SU-DHL-6 (cell line): ENCODE data around the gene CCDC187.

Source experiments
- H2AFZ ChIP-seq: fragments of 200-600 bp; sonication (generic); 2 replicates; pipeline ENCODE4 v1.6.1; 2014; ENCODE audit warnings: low read depth, mild to moderate bottlenecking, moderate library complexity, mixed read lengths, antibody characterized with exemption, low read length; ENCODE audit not compliant: severe bottlenecking
- H3F3A ChIP-seq: fragments of 200-600 bp; shearing (Covaris generic); 2 replicates; pipeline ENCODE4 v1.6.0; 2016; ENCODE audit warnings: antibody characterized with exemption, mild to moderate bottlenecking; ENCODE audit not compliant: insufficient read depth
- H3K27ac ChIP-seq: fragments of 200-600 bp; sonication (generic); 2 replicates; pipeline ENCODE4 v1.5.1; 2016; ENCODE audit warnings: low read depth, mild to moderate bottlenecking, low read length, moderate library complexity, mixed read lengths
- H3K27me3 ChIP-seq: fragments of 200-600 bp; sonication (generic), shearing (Covaris generic); 2 replicates; pipeline ENCODE4 v1.6.0; 2014; ENCODE audit warnings: mild to moderate bottlenecking, low read length
- H3K36me3 ChIP-seq: fragments of 200-600 bp; sonication (generic); 2 replicates; pipeline ENCODE4 v1.6.1; 2014; ENCODE audit warnings: mild to moderate bottlenecking, low read length, mixed read lengths
- H3K4me2 ChIP-seq: fragments of 300-600, 200-600 bp; shearing (Covaris generic), sonication (generic); 2 replicates; pipeline ENCODE4 v1.6.0; 2014; ENCODE audit warnings: low read length, low read depth, mild to moderate bottlenecking; ENCODE audit not compliant: poor library complexity, severe bottlenecking
- H3K4me3 ChIP-seq: fragments of 200-600 bp; sonication (generic); 2 replicates; pipeline ENCODE4 v1.5.1; 2014; ENCODE audit warnings: antibody characterized with exemption, low read length, mild to moderate bottlenecking, mixed read lengths; ENCODE audit not compliant: insufficient read depth, poor library complexity, severe bottlenecking
- H3K79me2 ChIP-seq: fragments of 200-600 bp; sonication (generic); 2 replicates; pipeline ENCODE4 v1.6.1; 2014; ENCODE audit warnings: mild to moderate bottlenecking, low read length, moderate library complexity; ENCODE audit not compliant: insufficient read depth
- H3K9ac ChIP-seq: fragments of 200-600 bp; sonication (generic); 2 replicates; pipeline ENCODE4 v1.7.0; 2014; ENCODE audit warnings: mild to moderate bottlenecking, low read length
- H3K9me2 ChIP-seq: fragments of 200-600 bp; sonication (generic); replicated peaks from 2 replicates; pipeline ENCODE4 v1.6.1; 2014; ENCODE audit warnings: low read length; ENCODE audit not compliant: insufficient read depth
- H3K9me3 ChIP-seq: fragments of 200-600 bp; sonication (generic); 2 replicates; pipeline ENCODE4 v1.6.1; 2014; ENCODE audit warnings: low read length, mixed read lengths; ENCODE audit not compliant: insufficient read depth
- H4K20me1 ChIP-seq: fragments of 200-600 bp; sonication (generic); 2 replicates; pipeline ENCODE4 v1.6.1; 2014; ENCODE audit warnings: low read depth, mild to moderate bottlenecking, antibody characterized with exemption, low read length, moderate library complexity, mixed read lengths
- EZH2phosphoT487 ChIP-seq: fragments of 200-600 bp; sonication (generic), shearing (Covaris generic); conservative IDR thresholded peaks from 2 replicates; pipeline ENCODE4 v1.6.1; 2018; ENCODE audit warnings: mild to moderate bottlenecking, antibody characterized with exemption, low read length, moderate library complexity, mixed read lengths
- TF ChIP-seq, protein P1 (sequence below): fragments of 200-600 bp; sonication (generic); IDR thresholded peaks from one replicate; pipeline ENCODE4 v1.5.1; 2017; ENCODE audit warnings: antibody characterized with exemption, mild to moderate bottlenecking, low read length, moderate library complexity; ENCODE audit not compliant: insufficient read depth, poor library complexity, severe bottlenecking

Gene CCDC187

DNA sequence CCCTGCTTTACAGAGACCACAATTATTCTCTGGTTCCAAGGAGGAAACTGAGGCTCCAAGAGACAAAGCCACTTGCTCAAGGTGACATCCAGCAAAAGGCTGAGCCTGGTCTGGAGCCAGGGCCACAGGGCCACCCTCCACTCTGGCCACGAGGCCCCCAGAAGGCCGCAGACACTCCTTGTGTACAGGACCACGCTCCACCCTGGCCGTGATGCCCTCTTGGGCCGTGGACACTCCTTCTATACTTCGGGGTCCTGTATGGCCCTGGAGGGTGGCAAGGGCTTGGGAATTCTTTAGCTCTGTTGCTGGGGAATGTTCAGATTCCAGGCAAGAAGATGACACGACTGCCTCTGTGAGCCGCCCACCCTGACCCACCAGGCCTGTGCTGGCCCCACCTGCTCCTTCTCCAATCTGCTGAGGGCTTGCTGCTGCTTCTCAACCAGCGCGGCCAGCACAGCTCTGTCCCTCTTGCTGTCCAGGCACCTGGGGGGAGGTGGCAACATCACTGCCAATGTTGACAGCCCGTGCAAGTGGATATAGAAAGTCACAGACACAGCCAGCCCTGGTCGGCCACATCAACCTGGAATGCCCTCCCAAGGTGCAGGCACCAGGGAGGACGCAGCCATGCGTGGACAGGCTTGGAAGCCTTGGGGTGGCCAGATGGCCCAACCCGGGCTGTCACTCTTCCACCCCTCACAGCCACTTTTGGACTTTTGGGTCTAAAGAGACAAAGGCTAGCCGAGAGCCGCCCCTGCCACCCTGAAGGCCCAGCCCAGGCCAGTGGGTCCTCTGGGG, 38.1 kb downstream of the CCDC187 start:
- Histone ChIP-seq H3K9ac (no peak overlapping the region), H3K27ac (no peak overlapping the region), H4K20me1 (no peaks in the 10 kb centered on the region), H3F3A (no peaks in the 10 kb centered on the region), H3K9me3 (no peaks in the 10 kb centered on the region), H3K36me3 (no peaks in the 10 kb centered on the region), H3K4me3 (no peak overlapping the region), H3K79me2 (no peaks in the 10 kb centered on the region), H3K9me2 (no peaks in the 10 kb centered on the region), H2AFZ (no peak overlapping the region), H3K4me2 (no peak overlapping the region), H3K27me3 (no peaks in the 10 kb centered on the region)
- no peak for TF ChIP-seq EZH2phosphoT487
- TF ChIP-seq, protein P1, sequence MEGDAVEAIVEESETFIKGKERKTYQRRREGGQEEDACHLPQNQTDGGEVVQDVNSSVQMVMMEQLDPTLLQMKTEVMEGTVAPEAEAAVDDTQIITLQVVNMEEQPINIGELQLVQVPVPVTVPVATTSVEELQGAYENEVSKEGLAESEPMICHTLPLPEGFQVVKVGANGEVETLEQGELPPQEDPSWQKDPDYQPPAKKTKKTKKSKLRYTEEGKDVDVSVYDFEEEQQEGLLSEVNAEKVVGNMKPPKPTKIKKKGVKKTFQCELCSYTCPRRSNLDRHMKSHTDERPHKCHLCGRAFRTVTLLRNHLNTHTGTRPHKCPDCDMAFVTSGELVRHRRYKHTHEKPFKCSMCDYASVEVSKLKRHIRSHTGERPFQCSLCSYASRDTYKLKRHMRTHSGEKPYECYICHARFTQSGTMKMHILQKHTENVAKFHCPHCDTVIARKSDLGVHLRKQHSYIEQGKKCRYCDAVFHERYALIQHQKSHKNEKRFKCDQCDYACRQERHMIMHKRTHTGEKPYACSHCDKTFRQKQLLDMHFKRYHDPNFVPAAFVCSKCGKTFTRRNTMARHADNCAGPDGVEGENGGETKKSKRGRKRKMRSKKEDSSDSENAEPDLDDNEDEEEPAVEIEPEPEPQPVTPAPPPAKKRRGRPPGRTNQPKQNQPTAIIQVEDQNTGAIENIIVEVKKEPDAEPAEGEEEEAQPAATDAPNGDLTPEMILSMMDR = no peak

DNA sequence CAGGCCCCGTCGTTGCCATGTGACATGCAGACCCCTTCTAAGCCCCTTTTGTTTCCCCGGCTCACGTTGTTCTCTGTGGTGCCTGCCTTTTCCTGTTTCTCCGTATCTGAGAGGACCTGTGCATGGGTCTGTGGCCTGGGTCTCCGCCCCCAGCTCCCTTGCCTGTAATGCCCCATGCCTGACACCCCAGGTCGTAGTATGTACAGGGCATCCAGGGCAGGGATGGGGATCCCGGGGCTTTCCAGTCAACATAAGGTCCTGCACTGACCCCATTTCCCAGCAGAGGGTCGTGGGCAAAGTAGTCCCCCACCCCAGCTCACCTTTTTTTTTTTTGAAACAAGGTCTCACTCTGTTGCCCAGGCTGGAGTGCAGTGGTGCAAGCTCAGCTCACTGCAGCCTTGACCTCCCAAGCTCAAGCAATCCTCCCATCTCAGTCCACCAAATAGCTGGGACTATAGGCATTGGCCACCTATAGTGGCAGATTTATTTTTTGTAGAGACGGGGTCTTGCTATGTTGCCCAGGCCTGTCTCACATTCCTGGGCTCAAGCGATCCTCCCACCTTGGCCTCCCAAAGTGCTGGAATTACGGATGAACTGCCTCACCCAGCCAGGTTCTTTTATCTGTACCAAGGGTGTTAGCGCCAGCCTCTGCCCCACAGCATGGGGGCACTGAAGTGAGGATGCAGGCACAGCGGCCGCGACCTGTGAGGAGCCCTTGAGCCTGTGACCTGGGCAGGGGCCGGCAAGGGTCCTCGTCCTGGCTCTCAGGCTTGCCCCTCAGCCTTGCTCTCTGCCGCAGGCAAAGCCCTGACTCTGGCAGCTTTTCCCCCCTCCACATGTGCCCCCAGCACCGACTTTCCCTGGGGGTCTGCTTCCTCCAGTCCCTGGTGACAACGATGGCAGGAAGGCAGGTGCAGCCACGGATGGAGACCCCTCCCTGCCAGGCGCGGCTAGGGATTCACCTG, 39.2 kb downstream of the CCDC187 start:
- no peak overlapping the region for H3K27ac ChIP-seq
- TF ChIP-seq, protein P1 = no peak
- no peak for TF ChIP-seq EZH2phosphoT487
- H3K27me3 ChIP-seq = no peaks in the 10 kb centered on the region
- no peaks in the 10 kb centered on the region for H3K9me3 ChIP-seq
- no peaks in the 10 kb centered on the region for H4K20me1 ChIP-seq
- no peaks in the 10 kb centered on the region for H3K9me2 ChIP-seq
- no peaks in the 10 kb centered on the region for H3K79me2 ChIP-seq
- no peak overlapping the region for H3K4me2 ChIP-seq
- H3K9ac ChIP-seq = no peak overlapping the region
- no peak overlapping the region for H2AFZ ChIP-seq
- no peak overlapping the region for H3K4me3 ChIP-seq
- no peaks in the 10 kb centered on the region for H3F3A ChIP-seq
- no peaks in the 10 kb centered on the region for H3K36me3 ChIP-seq

DNA sequence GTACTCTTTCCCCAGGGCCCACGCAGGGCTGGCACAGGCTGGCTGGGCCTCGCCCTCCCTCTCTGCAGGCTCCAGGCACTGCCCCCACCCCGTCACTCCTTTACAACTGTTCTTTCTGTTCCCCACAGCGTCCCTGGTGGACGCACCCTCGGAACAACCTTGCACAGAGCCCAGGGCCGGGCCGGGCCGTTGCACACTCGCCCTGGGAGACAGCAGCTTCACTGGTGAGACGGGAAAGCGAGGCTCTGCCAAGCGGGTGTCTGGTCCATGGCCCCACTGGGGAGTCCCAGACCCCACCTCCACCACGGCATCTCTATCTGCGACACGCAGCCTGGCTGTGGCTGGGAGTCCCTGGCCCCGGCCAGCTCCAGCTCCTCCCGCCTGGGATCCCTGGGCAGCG, 39.9 kb downstream of the CCDC187 start:
- Histone ChIP-seq H3K36me3 (no peaks in the 10 kb centered on the region), H2AFZ (no peak overlapping the region), H4K20me1 (no peaks in the 10 kb centered on the region), H3K9me2 (no peaks in the 10 kb centered on the region), H3K27ac (no peak overlapping the region), H3K27me3 (no peaks in the 10 kb centered on the region), H3K79me2 (no peaks in the 10 kb centered on the region), H3K4me3 (no peak overlapping the region), H3K9me3 (no peaks in the 10 kb centered on the region), H3F3A (no peaks in the 10 kb centered on the region), H3K9ac (no peak overlapping the region), H3K4me2 (no peak overlapping the region)
- TF ChIP-seq, protein P1 = no peak
- TF ChIP-seq EZH2phosphoT487 = no peak
